GM20000 (cell line): ENCODE results near the gene TIAM2.

ENCODE experiments used
- DNase-seq: peaks from one replicate; pipeline ENCODE4 v3.0.0; 2012; ENCODE audit warnings: low spot score
- TF ChIP-seq, protein P1 (sequence below): IDR thresholded peaks from 2 replicates; pipeline ENCODE4 v1.5.1; 2012; ENCODE audit warnings: mild to moderate bottlenecking, control low read depth; ENCODE audit errors: extremely low read depth, missing control alignments

TIAM2 gene

DNA sequence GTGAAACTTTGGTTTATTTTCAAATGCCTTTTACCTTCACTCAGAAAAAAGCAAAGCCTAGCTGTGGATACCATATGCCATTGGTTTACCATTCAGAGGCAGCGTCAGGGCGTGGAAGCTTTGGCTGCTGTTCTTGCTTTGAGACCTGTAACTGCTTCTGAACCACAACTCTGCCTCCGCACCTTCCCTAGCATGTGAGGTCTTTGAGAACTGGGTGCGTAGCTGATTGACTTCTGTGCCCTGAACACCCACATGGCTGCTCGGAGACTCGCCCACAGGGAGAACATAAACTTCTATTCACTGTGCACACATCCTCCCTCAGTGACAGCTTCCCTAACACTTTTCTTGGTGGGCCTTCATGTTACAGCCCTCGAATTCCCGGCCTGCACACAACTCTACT is 257.5 kb downstream of the TIAM2 start:
- DNase-seq = no peak
- TF ChIP-seq, protein P1, sequence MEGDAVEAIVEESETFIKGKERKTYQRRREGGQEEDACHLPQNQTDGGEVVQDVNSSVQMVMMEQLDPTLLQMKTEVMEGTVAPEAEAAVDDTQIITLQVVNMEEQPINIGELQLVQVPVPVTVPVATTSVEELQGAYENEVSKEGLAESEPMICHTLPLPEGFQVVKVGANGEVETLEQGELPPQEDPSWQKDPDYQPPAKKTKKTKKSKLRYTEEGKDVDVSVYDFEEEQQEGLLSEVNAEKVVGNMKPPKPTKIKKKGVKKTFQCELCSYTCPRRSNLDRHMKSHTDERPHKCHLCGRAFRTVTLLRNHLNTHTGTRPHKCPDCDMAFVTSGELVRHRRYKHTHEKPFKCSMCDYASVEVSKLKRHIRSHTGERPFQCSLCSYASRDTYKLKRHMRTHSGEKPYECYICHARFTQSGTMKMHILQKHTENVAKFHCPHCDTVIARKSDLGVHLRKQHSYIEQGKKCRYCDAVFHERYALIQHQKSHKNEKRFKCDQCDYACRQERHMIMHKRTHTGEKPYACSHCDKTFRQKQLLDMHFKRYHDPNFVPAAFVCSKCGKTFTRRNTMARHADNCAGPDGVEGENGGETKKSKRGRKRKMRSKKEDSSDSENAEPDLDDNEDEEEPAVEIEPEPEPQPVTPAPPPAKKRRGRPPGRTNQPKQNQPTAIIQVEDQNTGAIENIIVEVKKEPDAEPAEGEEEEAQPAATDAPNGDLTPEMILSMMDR = no peak

DNA sequence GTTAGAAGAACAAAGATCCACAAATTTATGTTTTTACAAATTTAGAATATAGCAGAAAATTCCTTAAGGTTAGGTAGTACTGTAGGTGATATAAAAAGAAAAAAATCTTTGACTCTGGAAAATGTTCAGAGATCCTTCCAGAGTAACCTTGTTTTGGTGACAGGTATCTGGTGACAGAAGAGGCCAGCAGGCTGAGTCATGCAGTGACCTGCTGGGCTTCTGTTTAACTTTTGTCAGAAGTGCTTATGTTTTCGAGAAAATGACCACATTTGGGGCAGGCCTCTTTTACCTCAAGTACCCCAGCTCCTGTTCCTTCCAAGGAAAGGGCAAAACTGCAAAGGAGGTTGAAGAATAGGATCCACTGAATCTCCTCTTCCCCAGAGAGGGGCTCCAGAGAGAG is 258.2 kb downstream of the TIAM2 start:
- TF ChIP-seq, protein P1 = no peak
- DNase-seq = no peak

DNA sequence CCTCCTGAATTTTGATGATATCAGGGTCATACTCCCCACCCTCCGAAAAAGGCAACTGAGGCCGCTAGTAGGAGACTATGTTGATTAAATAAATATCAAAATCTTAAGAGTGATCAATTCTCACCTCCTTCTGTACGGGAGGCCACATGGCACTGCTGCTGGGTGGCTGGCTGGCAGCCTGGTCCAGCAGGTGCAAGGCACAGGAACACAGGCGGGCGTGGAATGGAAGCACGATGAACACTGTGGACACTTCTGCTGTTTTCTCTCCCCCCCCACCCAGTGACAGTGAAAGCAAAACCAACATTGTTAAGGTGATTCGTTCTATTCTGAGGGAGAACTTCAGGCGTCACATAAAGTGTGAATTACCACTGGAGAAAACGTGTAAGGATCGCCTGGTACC is 259.0 kb downstream of the TIAM2 start:
- TF ChIP-seq, protein P1 = no peak
- no peak for DNase-seq

DNA sequence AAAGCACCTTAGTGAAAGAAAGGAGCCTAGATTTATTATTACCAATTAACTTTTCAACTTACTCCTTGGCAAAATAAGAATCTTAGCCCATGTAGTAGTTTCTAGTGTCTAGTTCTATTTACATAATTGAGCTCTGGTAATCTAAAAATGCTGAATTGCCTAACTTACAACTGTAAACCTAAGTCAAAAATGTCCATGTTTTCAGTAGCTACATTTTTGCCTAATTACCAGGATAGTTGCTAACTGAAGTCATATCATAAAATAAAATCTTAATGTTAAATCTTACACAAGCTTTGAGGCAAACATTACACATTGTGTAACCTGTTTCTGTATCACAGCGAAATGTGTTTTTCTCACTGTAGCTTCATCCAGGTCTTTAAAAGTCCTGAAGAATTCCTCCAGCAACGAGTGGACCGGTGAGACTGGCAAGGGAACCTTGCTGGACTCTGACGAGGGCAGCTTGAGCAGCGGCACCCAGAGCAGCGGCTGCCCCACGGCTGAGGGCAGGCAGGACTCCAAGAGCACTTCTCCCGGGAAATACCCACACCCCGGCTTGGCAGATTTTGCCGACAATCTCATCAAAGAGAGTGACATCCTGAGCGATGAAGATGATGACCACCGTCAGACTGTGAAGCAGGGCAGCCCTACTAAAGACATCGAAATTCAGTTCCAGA is 261.1 kb downstream of the TIAM2 start:
- TF ChIP-seq, protein P1 = no peak
- DNase-seq = no peak

DNA sequence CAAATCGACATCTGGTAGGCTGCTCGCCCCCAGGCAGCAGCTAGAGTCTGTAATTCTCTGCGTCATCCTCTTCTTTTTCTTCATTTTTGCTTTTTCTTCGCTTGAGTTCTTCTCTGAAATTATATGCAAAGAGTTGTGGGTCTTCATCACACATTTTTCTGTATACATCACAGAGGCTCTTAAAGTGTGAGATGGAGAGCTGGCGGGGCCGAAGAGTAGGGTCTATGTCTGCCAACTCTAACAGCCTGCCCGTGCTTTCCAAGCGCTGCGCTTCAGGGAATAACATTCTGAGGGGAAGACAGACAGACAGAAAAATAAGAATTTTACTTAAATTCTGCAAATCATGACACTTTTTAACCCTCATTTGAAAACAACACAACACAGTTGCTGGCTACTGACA is 262.7 kb downstream of the TIAM2 start:
- TF ChIP-seq, protein P1 = no peak
- no peak for DNase-seq

DNA sequence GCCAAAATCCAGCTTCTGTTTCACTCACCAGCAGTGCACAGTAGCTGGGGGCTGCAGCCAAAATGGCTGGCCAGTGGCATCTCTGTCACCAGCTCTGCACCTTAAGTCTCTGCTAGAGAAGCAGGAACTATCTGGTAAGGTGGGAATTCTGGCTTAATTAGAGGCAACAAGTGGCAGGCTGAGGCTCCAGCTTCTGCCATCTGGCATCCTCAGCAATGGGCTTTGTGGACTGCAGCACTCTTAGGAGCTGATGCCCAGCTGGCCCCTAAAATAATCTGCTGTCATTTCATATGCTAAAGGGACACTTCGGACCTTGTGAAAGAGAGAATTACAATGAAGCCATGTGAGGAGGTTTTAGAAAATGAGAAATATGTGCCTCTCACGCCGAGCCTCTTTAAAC is 264.1 kb downstream of the TIAM2 start:
- no peak for DNase-seq
- TF ChIP-seq, protein P1 = no peak

DNA sequence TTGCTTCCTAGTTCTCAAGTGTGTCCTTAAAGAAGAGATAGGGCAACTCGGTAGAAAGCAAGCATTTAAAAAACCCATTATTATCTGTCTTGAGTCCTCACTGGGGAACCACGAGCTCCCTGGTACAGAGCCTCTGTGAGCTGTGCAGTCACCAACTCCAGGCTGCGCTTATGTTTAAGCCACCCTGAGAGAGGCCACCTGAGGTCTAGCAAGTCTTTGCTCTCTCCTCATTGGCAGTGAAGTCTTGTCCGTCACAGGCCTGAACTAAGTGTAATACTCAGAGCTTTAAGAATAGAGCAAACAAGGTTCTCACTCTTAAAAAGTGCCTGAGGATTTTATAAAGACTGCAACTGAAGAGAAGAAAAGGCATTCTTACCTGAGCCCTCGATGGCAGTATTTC is 264.8 kb downstream of the TIAM2 start:
- TF ChIP-seq, protein P1 = no peak
- no peak for DNase-seq
